Natural killer cell (primary cell): ENCODE measurements around the gene HCAR1. TPM values are rescaled to one million over a fixed set of nuclear protein-coding genes. Genes with fewer than 3 reads are reported as not detected.
"Not testable (repeated sequence)": the region's sequence is repeated elsewhere in the genome, so short reads cannot be mapped to it uniquely, and the experiment has no call there.

Source experiments
- ATAC-seq, 3 donors: fragments of 150-1000 bp in 2 of 3; fragments of 200-7000 bp in 1 of 3; cut with Tn5 transposase; 1 replicate in 1 of 3; 2 replicates in 2 of 3; pipeline ENCODE4 v1.10.0; 2021; ENCODE audit warnings: mild to moderate bottlenecking in 2 of 3, moderate library complexity in 2 of 3
- DNase-seq, 2 donors: peaks; one replicate each; pipeline versions ENCODE4 v3.0.0 to v3.0.0-alpha.2; 2013 to 2021; ENCODE audit warnings: mixed read lengths in 1 of 2
- H3K27ac ChIP-seq: one replicate; pipeline ENCODE4 v1.5.1; 2013; ENCODE audit warnings: mild to moderate bottlenecking, low read length
- H3K27me3 ChIP-seq: one replicate; pipeline ENCODE4 v1.6.1; 2013; ENCODE audit warnings: low read length; ENCODE audit not compliant: control insufficient read depth, insufficient read depth
- H3K36me3 ChIP-seq: one replicate; pipeline ENCODE4 v1.6.1; 2013; ENCODE audit warnings: low read length; ENCODE audit not compliant: control insufficient read depth, insufficient read depth
- H3K4me1 ChIP-seq: one replicate; pipeline ENCODE4 v1.6.1; 2013; ENCODE audit warnings: low read length; ENCODE audit not compliant: control insufficient read depth, insufficient read depth
- H3K4me3 ChIP-seq: one replicate; pipeline ENCODE4 v1.5.1; 2013; ENCODE audit warnings: low read length
- H3K9me3 ChIP-seq: one replicate; pipeline ENCODE4 v1.6.1; 2013; ENCODE audit warnings: low read length; ENCODE audit not compliant: control insufficient read depth, insufficient read depth
- H3K27ac Mint-ChIP-seq, 2 donors: one replicate each; pipeline ENCODE4 v1.8.0; 2022; ENCODE audit warnings: mild to moderate bottlenecking in 2 of 2, mixed read lengths in 2 of 2, moderate library complexity in 1 of 2
- H3K27me3 Mint-ChIP-seq, 2 donors: one replicate each; pipeline ENCODE4 v1.8.0; 2022; ENCODE audit warnings: low read depth in 2 of 2, mixed read lengths in 2 of 2
- H3K36me3 Mint-ChIP-seq: one replicate; pipeline ENCODE4 v1.8.0; 2022; ENCODE audit warnings: mixed read lengths
- H3K4me1 Mint-ChIP-seq, 2 donors: one replicate each; pipeline ENCODE4 v1.8.0; 2022; ENCODE audit warnings: mixed read lengths in 2 of 2
- H3K4me3 Mint-ChIP-seq: one replicate; pipeline ENCODE4 v1.8.0; 2022; ENCODE audit warnings: mild to moderate bottlenecking, moderate library complexity, mixed read lengths
- H3K9me3 Mint-ChIP-seq, 2 donors: one replicate each; pipeline ENCODE4 v1.8.0; 2022; ENCODE audit warnings: mixed read lengths in 2 of 2
- WGBS: methylation state at CpG from one replicate; pipeline ENCODE4 v1.1.7; 2013; ENCODE audit warnings: missing lambda C conversion rate; ENCODE audit not compliant: insufficient coverage; 5-methylcytosine and 5-hydroxymethylcytosine counted together
- intact Hi-C: fragments of 100-400 bp; cut with micrococcal nuclease; formaldehyde crosslinking; loops from one replicate; pipeline ENCODE4 v1.14.2; 2022
- total RNA-seq, 4 donors: library from RNA; stranded (reverse); fragments of 120-200 nt in 1 of 4; gene quantifications; one replicate each; pipeline versions ENCODE4 v1.2.3 to v1.2.4, GENCODE V29; 2013 to 2022
- TF ChIP-seq, protein P1 (sequence below): fragments of 200-600 bp; IDR thresholded peaks from one replicate; pipeline ENCODE4 v1.8.0; 2022; ENCODE audit warnings: antibody characterized with exemption

Gene HCAR1
- total RNA-seq, 3 donors from 2014 or later (not counting 1 experiment from before 2014, with no cell fraction given), result 0.15 TPM; not detected in 2

DNA sequence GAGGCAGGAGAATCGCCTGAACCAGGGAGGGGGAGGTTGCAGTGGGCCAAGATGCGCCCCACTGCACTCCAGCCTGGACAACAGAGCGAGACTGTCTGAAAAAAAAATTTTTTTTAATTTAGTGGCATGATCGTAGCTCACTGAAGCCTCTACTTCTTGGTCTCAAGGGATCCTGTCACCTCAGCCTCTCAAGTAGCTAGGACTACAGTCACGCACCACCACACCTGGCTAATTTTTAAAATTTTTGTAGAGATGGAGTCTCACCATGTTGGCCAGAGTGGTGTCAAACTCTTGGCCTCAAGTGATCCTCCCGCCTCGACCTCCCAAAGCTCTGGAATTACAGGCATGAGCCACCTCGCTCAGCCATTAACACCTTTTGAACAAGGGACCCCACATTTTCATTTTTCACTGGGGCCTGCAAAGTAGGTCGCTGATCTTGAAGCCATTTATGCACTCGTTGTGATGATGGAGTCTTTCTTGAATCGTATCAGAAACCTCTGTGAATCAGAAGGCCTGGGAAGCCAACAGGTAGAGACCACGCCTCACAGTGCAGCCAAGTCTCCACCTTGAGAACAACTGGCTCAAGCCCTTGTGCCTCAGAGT lies 5.9 kb downstream of the HCAR1 start:
- H3K27me3 ChIP-seq, result no peaks in the 10 kb centered on the region
- H3K27ac ChIP-seq, result no peak overlapping the region
- Mint-ChIP-seq H3K27me3 (peaks cover 0 to 10% of the 10 kb centered on the region in 2 donors), H3K27ac (no peak overlapping the region), H3K4me1 (no peaks in the 10 kb centered on the region), H3K4me3 (no peak overlapping the region), H3K9me3 (no peaks in the 10 kb centered on the region), H3K36me3 (no peaks in the 10 kb centered on the region)
- ATAC-seq (no peak), DNase-seq (no peak)
- no peaks in the 10 kb centered on the region for H3K36me3 ChIP-seq
- intact Hi-C loops, result no loop called here
- no peaks in the 10 kb centered on the region for H3K9me3 ChIP-seq
- peaks cover 2% of the 10 kb centered on the region for H3K4me1 ChIP-seq
- TF ChIP-seq, protein P1, sequence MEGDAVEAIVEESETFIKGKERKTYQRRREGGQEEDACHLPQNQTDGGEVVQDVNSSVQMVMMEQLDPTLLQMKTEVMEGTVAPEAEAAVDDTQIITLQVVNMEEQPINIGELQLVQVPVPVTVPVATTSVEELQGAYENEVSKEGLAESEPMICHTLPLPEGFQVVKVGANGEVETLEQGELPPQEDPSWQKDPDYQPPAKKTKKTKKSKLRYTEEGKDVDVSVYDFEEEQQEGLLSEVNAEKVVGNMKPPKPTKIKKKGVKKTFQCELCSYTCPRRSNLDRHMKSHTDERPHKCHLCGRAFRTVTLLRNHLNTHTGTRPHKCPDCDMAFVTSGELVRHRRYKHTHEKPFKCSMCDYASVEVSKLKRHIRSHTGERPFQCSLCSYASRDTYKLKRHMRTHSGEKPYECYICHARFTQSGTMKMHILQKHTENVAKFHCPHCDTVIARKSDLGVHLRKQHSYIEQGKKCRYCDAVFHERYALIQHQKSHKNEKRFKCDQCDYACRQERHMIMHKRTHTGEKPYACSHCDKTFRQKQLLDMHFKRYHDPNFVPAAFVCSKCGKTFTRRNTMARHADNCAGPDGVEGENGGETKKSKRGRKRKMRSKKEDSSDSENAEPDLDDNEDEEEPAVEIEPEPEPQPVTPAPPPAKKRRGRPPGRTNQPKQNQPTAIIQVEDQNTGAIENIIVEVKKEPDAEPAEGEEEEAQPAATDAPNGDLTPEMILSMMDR, result no peak
- H3K4me3 ChIP-seq, result no peak overlapping the region
- 82% methylated on average over 12 of the region's 12 CpGs for WGBS

DNA sequence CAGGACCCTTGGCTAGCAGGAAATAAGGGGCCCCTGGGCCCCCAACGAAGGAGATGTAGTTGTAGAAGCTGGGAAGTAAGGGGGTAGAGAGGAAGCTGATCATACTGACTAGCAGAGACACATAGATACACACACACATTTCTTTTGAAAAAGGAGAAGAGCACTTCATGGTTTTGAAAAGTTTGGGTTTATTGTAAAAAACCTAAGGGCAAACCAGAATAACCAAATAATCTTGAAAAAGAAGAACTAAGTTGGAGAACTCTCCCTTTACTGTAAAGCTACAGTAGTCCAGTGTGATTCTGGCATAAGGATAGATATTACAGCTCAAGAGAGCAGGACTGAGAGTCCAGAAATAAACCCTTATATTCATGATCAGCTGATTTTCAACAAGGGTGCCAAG lies 8.3 kb downstream of the HCAR1 start:
- H3K9me3 ChIP-seq, result no peaks in the 10 kb centered on the region
- peaks cover 2% of the 10 kb centered on the region for H3K4me1 ChIP-seq
- DNase-seq (no peak), ATAC-seq (no peak)
- no CpG with 5 or more reads among the region's 1 CpG for WGBS
- Mint-ChIP-seq H3K27me3 (peaks cover 0 to 4% of the 10 kb centered on the region in 2 donors), H3K36me3 (no peaks in the 10 kb centered on the region), H3K4me1 (no peaks in the 10 kb centered on the region), H3K9me3 (no peaks in the 10 kb centered on the region), H3K27ac (no peak overlapping the region), H3K4me3 (no peak overlapping the region)
- TF ChIP-seq, protein P1, result no peak
- intact Hi-C loops, result no loop called here
- H3K27ac ChIP-seq, result no peak overlapping the region
- H3K36me3 ChIP-seq, result no peaks in the 10 kb centered on the region
- H3K4me3 ChIP-seq, result no peak overlapping the region
- H3K27me3 ChIP-seq, result no peaks in the 10 kb centered on the region

DNA sequence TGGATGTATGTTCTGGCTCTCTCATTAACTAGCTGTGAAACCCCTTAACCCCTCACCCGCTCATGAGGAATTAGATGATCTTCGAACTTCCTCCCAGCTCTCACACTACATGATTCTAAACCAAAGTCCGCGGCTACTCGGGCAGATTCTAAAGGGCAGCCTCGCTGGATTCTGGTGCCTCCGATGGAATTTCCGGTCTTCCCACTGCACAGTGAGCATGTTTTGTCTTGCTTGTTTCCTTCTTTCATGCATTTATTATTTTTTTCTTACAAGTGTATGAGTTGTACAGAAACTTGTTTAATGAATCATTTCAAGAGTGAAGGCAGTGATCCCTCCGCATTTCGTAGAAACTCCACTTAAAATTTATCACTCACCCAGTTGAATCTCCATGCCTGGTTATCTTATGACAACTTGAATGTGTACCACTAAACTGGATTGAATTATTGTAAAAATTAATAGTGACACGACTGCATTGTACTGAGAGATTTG lies 9.5 kb downstream of the HCAR1 start:
- no peak overlapping the region for H3K4me3 ChIP-seq
- H3K4me1 ChIP-seq, result no peaks in the 10 kb centered on the region
- no peaks in the 10 kb centered on the region for H3K9me3 ChIP-seq
- Mint-ChIP-seq H3K27me3 (peaks cover 0 to 4% of the 10 kb centered on the region in 2 donors), H3K9me3 (no peaks in the 10 kb centered on the region), H3K27ac (no peak overlapping the region), H3K4me3 (no peak overlapping the region), H3K36me3 (no peaks in the 10 kb centered on the region), H3K4me1 (no peaks in the 10 kb centered on the region)
- TF ChIP-seq, protein P1, result no peak
- intact Hi-C loops, result no loop called here
- H3K27ac ChIP-seq, result no peak overlapping the region
- no peaks in the 10 kb centered on the region for H3K36me3 ChIP-seq
- 91% methylated on average over 9 of the region's 11 CpGs for WGBS
- no peaks in the 10 kb centered on the region for H3K27me3 ChIP-seq
- DNase-seq (no peak), ATAC-seq (no peak)

DNA sequence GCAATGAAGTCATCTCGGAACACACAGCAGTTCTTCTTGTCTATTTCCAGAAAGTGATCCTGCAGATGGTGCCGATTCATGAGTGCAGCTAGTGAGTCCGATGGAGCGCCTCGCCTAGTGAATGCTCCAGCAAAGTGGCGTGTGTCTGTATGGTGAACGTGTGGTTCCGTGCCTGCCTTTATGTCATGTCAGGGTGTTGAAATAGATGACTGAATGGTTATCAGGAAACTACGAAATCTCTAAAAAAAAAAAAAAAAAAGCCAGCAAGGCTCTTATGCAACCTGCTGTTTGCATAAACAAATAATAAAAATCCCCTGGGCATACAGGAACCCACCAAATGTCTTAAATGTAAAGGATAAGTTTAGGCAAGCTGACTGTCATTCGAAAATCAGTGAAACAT lies 14.0 kb downstream of the HCAR1 start, which contains the start of gene HCAR3:
Gene HCAR3 (minus strand): TSS at position 154 of the 400 bp plus-strand sequence. CDS start 74 bp downstream, at position 80.
- H3K9me3 Mint-ChIP-seq, H3K27me3 ChIP-seq, H3K27ac ChIP-seq, H3K4me1 Mint-ChIP-seq, H3K9me3 ChIP-seq, H3K27me3 Mint-ChIP-seq, H3K4me1 ChIP-seq, H3K4me3 Mint-ChIP-seq, intact Hi-C loops, H3K27ac Mint-ChIP-seq, DNase-seq, H3K36me3 ChIP-seq, H3K36me3 Mint-ChIP-seq, H3K4me3 ChIP-seq: not testable (repeated sequence)
- 88% methylated on average over 8 of the region's 10 CpGs for WGBS
- peak in 1 of 3 donors; percentile 64 for ATAC-seq

DNA sequence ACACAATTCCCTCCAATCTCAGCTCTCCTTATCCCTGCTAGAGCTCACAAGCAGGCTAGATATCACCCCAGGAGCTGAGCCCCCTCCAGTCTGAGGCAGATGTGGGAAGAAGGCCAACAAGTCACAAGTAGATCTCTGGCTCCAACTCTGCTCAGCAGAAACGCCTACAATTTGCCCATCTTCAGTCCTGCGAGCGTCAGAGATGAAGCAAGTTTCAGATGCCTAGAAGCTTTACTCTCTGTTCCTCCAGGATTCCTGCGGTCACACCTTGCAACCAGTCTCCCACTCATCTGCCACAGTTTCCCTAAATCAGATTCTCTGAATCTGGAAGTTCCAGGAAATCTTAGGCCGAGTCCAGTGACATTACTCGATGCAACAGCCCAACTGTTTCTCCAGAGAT lies 15.4 kb downstream of the HCAR1 start:
- H3K27me3 ChIP-seq, H3K9me3 ChIP-seq, H3K4me1 ChIP-seq, H3K27ac Mint-ChIP-seq, H3K4me3 Mint-ChIP-seq, H3K4me3 ChIP-seq, H3K36me3 Mint-ChIP-seq, intact Hi-C loops, ATAC-seq, H3K27me3 Mint-ChIP-seq, H3K27ac ChIP-seq, DNase-seq, H3K4me1 Mint-ChIP-seq, H3K9me3 Mint-ChIP-seq, H3K36me3 ChIP-seq: not testable (repeated sequence)
- 90% methylated on average over 6 of the region's 6 CpGs for WGBS

DNA sequence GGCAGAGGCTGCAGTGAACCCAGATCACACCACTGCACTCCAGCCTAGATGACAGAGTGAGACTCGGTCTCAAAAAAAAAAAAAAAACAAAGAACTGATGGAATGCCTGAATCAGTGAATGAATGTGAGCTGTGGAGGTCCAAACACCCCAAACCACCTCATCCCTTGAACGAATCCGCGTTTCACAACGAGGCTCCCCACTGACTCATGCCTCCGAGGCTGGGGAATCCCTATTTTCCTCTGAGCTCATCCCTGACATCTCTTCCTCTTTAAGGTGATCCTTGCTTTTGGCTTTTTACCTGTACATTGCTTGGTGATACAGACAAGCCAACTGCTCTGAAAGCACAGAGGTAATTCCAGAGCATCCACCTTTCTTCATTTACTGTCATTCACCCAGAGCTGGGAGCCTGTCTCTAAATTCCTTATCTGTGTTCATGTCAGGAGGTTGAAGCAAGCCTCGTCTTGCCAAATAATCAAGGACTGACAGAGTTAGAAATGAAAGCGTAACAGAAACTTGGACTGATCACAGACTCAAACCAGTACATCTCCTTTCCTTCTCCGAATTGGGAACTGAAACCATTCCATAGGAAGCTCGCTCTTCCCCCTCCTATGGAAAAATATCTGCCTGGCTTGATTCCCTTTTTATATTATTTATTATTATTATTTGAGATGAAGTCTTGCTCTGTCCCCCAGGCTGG lies 17.0 kb downstream of the HCAR1 start:
- H3K36me3 Mint-ChIP-seq, H3K27ac ChIP-seq, H3K4me1 ChIP-seq, ATAC-seq, H3K27ac Mint-ChIP-seq, H3K36me3 ChIP-seq, H3K9me3 ChIP-seq, H3K9me3 Mint-ChIP-seq, H3K4me3 Mint-ChIP-seq, H3K27me3 Mint-ChIP-seq, H3K4me3 ChIP-seq, H3K4me1 Mint-ChIP-seq, DNase-seq, intact Hi-C loops, H3K27me3 ChIP-seq: not testable (repeated sequence)
- 79% methylated on average over 3 of the region's 10 CpGs for WGBS
